HEK293 (cell line): ENCODE measurements around the gene MISP.

Experiments used
- GLIS1 ChIP-seq: fragments of 450-650 bp; formaldehyde crosslinking; IDR thresholded peaks from 2 replicates; pipeline ENCODE4 v1.5.1; 2016; ENCODE audit warnings: missing biosample characterization, missing genetic modification characterization
- IKZF3 ChIP-seq: fragments of 450-650 bp; IDR thresholded peaks from 2 replicates; pipeline ENCODE4 v1.5.0; 2018; ENCODE audit warnings: missing biosample characterization, mild to moderate bottlenecking, missing genetic modification characterization, moderate library complexity
- PBX3 ChIP-seq: sonication (generic); formaldehyde crosslinking; IDR thresholded peaks from 2 replicates; pipeline ENCODE4 v1.8.1; 2022; ENCODE audit warnings: mild to moderate bottlenecking, moderate library complexity, missing genetic modification reagents
- PRDM10 ChIP-seq: fragments of 450-650 bp; formaldehyde crosslinking; IDR thresholded peaks from 2 replicates; pipeline ENCODE4 v1.5.1; 2016; ENCODE audit warnings: missing biosample characterization, missing genetic modification characterization
- SCRT2 ChIP-seq: fragments of 450-650 bp; formaldehyde crosslinking; IDR thresholded peaks from 2 replicates; pipeline ENCODE4 v1.5.1; 2016; ENCODE audit warnings: missing biosample characterization, missing genetic modification characterization
- WT1 ChIP-seq: fragments of 450-650 bp; formaldehyde crosslinking; IDR thresholded peaks from 2 replicates; pipeline ENCODE4 v1.5.1; 2016; ENCODE audit warnings: missing biosample characterization, missing genetic modification characterization
- ZBTB11 ChIP-seq: fragments of 450-650 bp; formaldehyde crosslinking; conservative IDR thresholded peaks from 2 replicates; pipeline ENCODE4 v1.5.1; 2016; ENCODE audit warnings: low read depth, missing biosample characterization, missing genetic modification characterization
- ZBTB17 ChIP-seq: fragments of 450-650 bp; formaldehyde crosslinking; IDR thresholded peaks from 2 replicates; pipeline ENCODE4 v1.5.1; 2016; ENCODE audit warnings: missing biosample characterization, missing genetic modification characterization
- ZBTB20 ChIP-seq: fragments of 450-650 bp; formaldehyde crosslinking; IDR thresholded peaks from 2 replicates; pipeline ENCODE4 v1.5.1; 2016; ENCODE audit warnings: missing biosample characterization, missing genetic modification characterization
- ZFHX2 ChIP-seq: fragments of 450-650 bp; formaldehyde crosslinking; conservative IDR thresholded peaks from 2 replicates; pipeline ENCODE4 v1.5.1; 2016; ENCODE audit warnings: missing biosample characterization, missing genetic modification characterization
- ZFP69B ChIP-seq: fragments of 450-650 bp; formaldehyde crosslinking; IDR thresholded peaks from 2 replicates; pipeline ENCODE4 v1.5.1; 2016; ENCODE audit warnings: missing biosample characterization, missing genetic modification characterization
- ZNF114 ChIP-seq: fragments of 450-650 bp; formaldehyde crosslinking; IDR thresholded peaks from 2 replicates; pipeline ENCODE4 v1.5.0; 2017; ENCODE audit warnings: missing biosample characterization, missing genetic modification characterization
- ZNF146 ChIP-seq: fragments of 450-650 bp; formaldehyde crosslinking; IDR thresholded peaks from 2 replicates; pipeline ENCODE4 v1.5.1; 2016; ENCODE audit warnings: missing biosample characterization, missing genetic modification characterization
- ZNF202 ChIP-seq: fragments of 450-650 bp; formaldehyde crosslinking; IDR thresholded peaks from 2 replicates; pipeline ENCODE4 v1.5.1; 2016; ENCODE audit warnings: missing biosample characterization, missing genetic modification characterization, borderline replicate concordance
- ZNF266 ChIP-seq: fragments of 450-650 bp; formaldehyde crosslinking; IDR thresholded peaks from 2 replicates; pipeline ENCODE4 v1.5.1; 2016; ENCODE audit warnings: missing biosample characterization, missing genetic modification characterization, low read depth
- ZNF561 ChIP-seq: fragments of 450-650 bp; IDR thresholded peaks from 2 replicates; pipeline ENCODE4 v1.5.1; 2018; ENCODE audit warnings: missing biosample characterization, missing genetic modification characterization, borderline replicate concordance
- ZNF585B ChIP-seq: fragments of 450-650 bp; formaldehyde crosslinking; IDR thresholded peaks from 2 replicates; pipeline ENCODE4 v1.5.1; 2016; ENCODE audit warnings: missing biosample characterization, missing genetic modification characterization
- ZNF658 ChIP-seq: fragments of 450-650 bp; formaldehyde crosslinking; IDR thresholded peaks from 2 replicates; pipeline ENCODE4; 2016; ENCODE audit warnings: missing biosample characterization, missing genetic modification characterization
- ZNF677 ChIP-seq: fragments of 450-650 bp; IDR thresholded peaks from 2 replicates; pipeline ENCODE4 v1.5.0; 2018; ENCODE audit warnings: missing biosample characterization, mild to moderate bottlenecking, missing genetic modification characterization, moderate library complexity
- ZNF777 ChIP-seq: fragments of 450-650 bp; formaldehyde crosslinking; IDR thresholded peaks from 2 replicates; pipeline ENCODE4 v1.5.1; 2017; ENCODE audit warnings: missing biosample characterization, missing genetic modification characterization, borderline replicate concordance
- TF ChIP-seq, protein P1 (sequence below): fragments of 450-650 bp; formaldehyde crosslinking; optimal IDR thresholded peaks from 2 replicates; pipeline ENCODE3; 2016; ENCODE audit warnings: missing biosample characterization, mild to moderate bottlenecking, missing genetic modification characterization
- TF ChIP-seq, protein P2 (sequence below): fragments of 450-650 bp; formaldehyde crosslinking; IDR thresholded peaks from 2 replicates; pipeline ENCODE4 v1.5.1; 2016; ENCODE audit warnings: missing biosample characterization, missing genetic modification characterization
- TF ChIP-seq, protein P3 (sequence below): fragments of 450-650 bp; formaldehyde crosslinking; IDR thresholded peaks from 2 replicates; pipeline ENCODE4 v1.5.1; 2017; ENCODE audit warnings: missing biosample characterization, missing genetic modification characterization

The MISP gene

GRCh38 chr19:796692-797527 lies 46.0 kb downstream of the MISP start, which contains the start of gene PTBP1 (continued):
- TF ChIP-seq PRDM10: peak; percentile 62; the same call in 1 of the 2 replicates
- TF ChIP-seq GLIS1 (tag by site-specific recombination): peak; percentile 49; the same call in 1 of the 2 replicates
- TF ChIP-seq, protein P1, sequence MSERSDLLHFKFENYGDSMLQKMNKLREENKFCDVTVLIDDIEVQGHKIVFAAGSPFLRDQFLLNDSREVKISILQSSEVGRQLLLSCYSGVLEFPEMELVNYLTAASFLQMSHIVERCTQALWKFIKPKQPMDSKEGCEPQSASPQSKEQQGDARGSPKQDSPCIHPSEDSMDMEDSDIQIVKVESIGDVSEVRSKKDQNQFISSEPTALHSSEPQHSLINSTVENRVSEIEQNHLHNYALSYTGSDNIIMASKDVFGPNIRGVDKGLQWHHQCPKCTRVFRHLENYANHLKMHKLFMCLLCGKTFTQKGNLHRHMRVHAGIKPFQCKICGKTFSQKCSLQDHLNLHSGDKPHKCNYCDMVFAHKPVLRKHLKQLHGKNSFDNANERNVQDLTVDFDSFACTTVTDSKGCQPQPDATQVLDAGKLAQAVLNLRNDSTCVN (tag by site-specific recombination): peak; percentile 69
- no peak for TF ChIP-seq SCRT2
- no peak for TF ChIP-seq ZNF146
- TF ChIP-seq ZNF777 (tag by site-specific recombination): no peak
- TF ChIP-seq ZFP69B (tag by site-specific recombination): 0 out of 2 replicates have a peak, but pooled peaks have one; percentile 13
- no peak for TF ChIP-seq ZNF677 (tag by site-specific recombination)
- TF ChIP-seq ZFHX2 (tag by site-specific recombination): peak; percentile 80
- peak; percentile 54; the same call in 1 of the 2 replicates for TF ChIP-seq ZBTB20 (tag by site-specific recombination)
- TF ChIP-seq IKZF3 (tag by site-specific recombination): no peak
- TF ChIP-seq, protein P2, sequence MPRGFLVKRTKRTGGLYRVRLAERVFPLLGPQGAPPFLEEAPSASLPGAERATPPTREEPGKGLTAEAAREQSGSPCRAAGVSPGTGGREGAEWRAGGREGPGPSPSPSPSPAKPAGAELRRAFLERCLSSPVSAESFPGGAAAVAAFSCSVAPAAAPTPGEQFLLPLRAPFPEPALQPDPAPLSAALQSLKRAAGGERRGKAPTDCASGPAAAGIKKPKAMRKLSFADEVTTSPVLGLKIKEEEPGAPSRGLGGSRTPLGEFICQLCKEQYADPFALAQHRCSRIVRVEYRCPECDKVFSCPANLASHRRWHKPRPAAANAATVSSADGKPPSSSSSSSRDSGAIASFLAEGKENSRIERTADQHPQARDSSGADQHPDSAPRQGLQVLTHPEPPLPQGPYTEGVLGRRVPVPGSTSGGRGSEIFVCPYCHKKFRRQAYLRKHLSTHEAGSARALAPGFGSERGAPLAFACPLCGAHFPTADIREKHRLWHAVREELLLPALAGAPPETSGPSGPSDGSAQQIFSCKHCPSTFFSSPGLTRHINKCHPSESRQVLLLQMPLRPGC (tag by site-specific recombination): peak; percentile 51
- TF ChIP-seq PBX3 (CRISPR knock-in tag): peak; percentile 4; the same call in 1 of the 2 replicates
- peak; percentile 74 for TF ChIP-seq WT1 (tag by site-specific recombination)
- TF ChIP-seq ZBTB11 (tag by site-specific recombination): peak; percentile 36
- no peak for TF ChIP-seq ZNF114 (tag by site-specific recombination)
- TF ChIP-seq ZNF585B (tag by site-specific recombination): no peak
- no peak for TF ChIP-seq ZNF658 (tag by site-specific recombination)
- TF ChIP-seq, protein P3, sequence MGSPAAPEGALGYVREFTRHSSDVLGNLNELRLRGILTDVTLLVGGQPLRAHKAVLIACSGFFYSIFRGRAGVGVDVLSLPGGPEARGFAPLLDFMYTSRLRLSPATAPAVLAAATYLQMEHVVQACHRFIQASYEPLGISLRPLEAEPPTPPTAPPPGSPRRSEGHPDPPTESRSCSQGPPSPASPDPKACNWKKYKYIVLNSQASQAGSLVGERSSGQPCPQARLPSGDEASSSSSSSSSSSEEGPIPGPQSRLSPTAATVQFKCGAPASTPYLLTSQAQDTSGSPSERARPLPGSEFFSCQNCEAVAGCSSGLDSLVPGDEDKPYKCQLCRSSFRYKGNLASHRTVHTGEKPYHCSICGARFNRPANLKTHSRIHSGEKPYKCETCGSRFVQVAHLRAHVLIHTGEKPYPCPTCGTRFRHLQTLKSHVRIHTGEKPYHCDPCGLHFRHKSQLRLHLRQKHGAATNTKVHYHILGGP (tag by site-specific recombination): no peak
- peak; percentile 77 for TF ChIP-seq ZBTB17 (tag by site-specific recombination)
- peak; percentile 83; the same call in 1 of the 2 replicates for TF ChIP-seq ZNF561
- no peak for TF ChIP-seq ZNF202 (tag by site-specific recombination)
- TF ChIP-seq ZNF266 (tag by site-specific recombination): no peak
